Measurements from ENCODE around the gene NAA10.

The NAA10 gene

GRCh38 chrX:153928846-153929245, 6.0 kb downstream of the NAA10 start:
- no peak for DNase-seq (ENCODE audit: low read depth)

- peak; percentile 97 for DNase-seq (ENCODE audit: low read depth)
Observed at GRCh38 chrX:153927922-153928760, 6.7 kb downstream of the NAA10 start.

- no peak for DNase-seq (ENCODE audit: low read depth)
Observed at GRCh38 chrX:153927672-153927921, 7.2 kb downstream of the NAA10 start.

- DNase-seq (ENCODE audit: low read depth) = peak; percentile 54
Observed at GRCh38 chrX:153926858-153927671, 7.8 kb downstream of the NAA10 start.

GRCh38 chrX:153926552-153926857, 8.3 kb downstream of the NAA10 start:
- no peak for DNase-seq (ENCODE audit: low read depth)

- DNase-seq (ENCODE audit: low read depth) = no peak
Observed at GRCh38 chrX:153925739-153926551, 8.9 kb downstream of the NAA10 start, which contains the start of gene ARHGAP4. Gene ARHGAP4, minus strand, starts transcription at chrX:153926264. Its CDS starts 62 bp downstream, at chrX:153926202.

- no peak for DNase-seq (ENCODE audit: low read depth)
Observed at GRCh38 chrX:153925387-153925738, 9.5 kb downstream of the NAA10 start.

- DNase-seq (ENCODE audit: low read depth) = peak; percentile 64
Observed at GRCh38 chrX:153924149-153924861, 10.5 kb downstream of the NAA10 start.

GRCh38 chrX:153922932-153923857, 11.6 kb downstream of the NAA10 start:
- DNase-seq (ENCODE audit: low read depth) = peak; percentile 68

- no peak for DNase-seq (ENCODE audit: low read depth)
Observed at GRCh38 chrX:153921511-153922446, 13.1 kb downstream of the NAA10 start.

- DNase-seq (ENCODE audit: low read depth) = no peak
Observed at GRCh38 chrX:153921070-153921469, 13.8 kb downstream of the NAA10 start.

- no peak for DNase-seq (ENCODE audit: low read depth)
Observed at GRCh38 chrX:153920546-153920945, 14.3 kb downstream of the NAA10 start.

- no peak for DNase-seq (ENCODE audit: low read depth)
Observed at GRCh38 chrX:153919281-153919680, 15.6 kb downstream of the NAA10 start.

- DNase-seq (ENCODE audit: low read depth) = no peak
Observed at GRCh38 chrX:153917869-153918268, 17.0 kb downstream of the NAA10 start.

- no peak for DNase-seq (ENCODE audit: low read depth)
Observed at GRCh38 chrX:153913701-153914100, 21.1 kb downstream of the NAA10 start.

GRCh38 chrX:153913211-153913610, 21.6 kb downstream of the NAA10 start:
- no peak for DNase-seq (ENCODE audit: low read depth)

GRCh38 chrX:153911798-153912197, 23.0 kb downstream of the NAA10 start:
- DNase-seq (ENCODE audit: low read depth) = no peak

GRCh38 chrX:153910446-153910845, 24.4 kb downstream of the NAA10 start:
- DNase-seq (ENCODE audit: low read depth) = no peak

- DNase-seq (ENCODE audit: low read depth) = no peak
Observed at GRCh38 chrX:153909980-153910360, 24.9 kb downstream of the NAA10 start.
